WI38 (cell line): ENCODE data around the gene TRIP11.

ENCODE experiments used
- H3K4me3 ChIP-seq: 2 replicates; pipeline ENCODE4 v1.5.1; 2011; ENCODE audit warnings: low read depth, mild to moderate bottlenecking, control low read depth, low read length
- CTCF ChIP-seq: IDR thresholded peaks from 2 replicates; pipeline ENCODE4 v1.5.1; 2012; ENCODE audit warnings: low read depth, mild to moderate bottlenecking, control low read depth, low read length

TRIP11 gene

GRCh38 chr14:92041203-92041602, 1.3 kb upstream of the TRIP11 start:
- TF ChIP-seq CTCF, result no peak
- no peak overlapping the region for H3K4me3 ChIP-seq

GRCh38 chr14:92040431-92041051, 682 bp upstream of the TRIP11 start:
- TF ChIP-seq CTCF, result no peak
- H3K4me3 ChIP-seq, result peak overlapping the region; percentile 94

GRCh38 chr14:92039063-92039718, 668 bp downstream of the TRIP11 start:
- no peak for TF ChIP-seq CTCF
- peak overlapping the region; percentile 94 for H3K4me3 ChIP-seq

GRCh38 chr14:92037989-92038388, 1.9 kb downstream of the TRIP11 start:
- TF ChIP-seq CTCF, result no peak
- peak overlapping the region; percentile 94 for H3K4me3 ChIP-seq

- H3K4me3 ChIP-seq, result no peak overlapping the region
- TF ChIP-seq CTCF, result no peak
Observed at GRCh38 chr14:92035890-92036289, 4.0 kb downstream of the TRIP11 start.

- H3K4me3 ChIP-seq, result no peak overlapping the region
- no peak for TF ChIP-seq CTCF
Observed at GRCh38 chr14:92033906-92034687, 5.8 kb downstream of the TRIP11 start.

GRCh38 chr14:92033433-92033832, 6.4 kb downstream of the TRIP11 start:
- TF ChIP-seq CTCF, result no peak

More at GRCh38 chr14:92033433-92033832, 6.4 kb downstream of the TRIP11 start:
- H3K4me3 ChIP-seq, result no peak overlapping the region
